ENCODE data around the gene HDAC4. TPM values are rescaled to one million over a fixed set of nuclear protein-coding genes. Genes with fewer than 3 reads are reported as not detected.

HDAC4 gene
- total RNA-seq, 1 donor from 2014 or later = 6.8 TPM

DNA sequence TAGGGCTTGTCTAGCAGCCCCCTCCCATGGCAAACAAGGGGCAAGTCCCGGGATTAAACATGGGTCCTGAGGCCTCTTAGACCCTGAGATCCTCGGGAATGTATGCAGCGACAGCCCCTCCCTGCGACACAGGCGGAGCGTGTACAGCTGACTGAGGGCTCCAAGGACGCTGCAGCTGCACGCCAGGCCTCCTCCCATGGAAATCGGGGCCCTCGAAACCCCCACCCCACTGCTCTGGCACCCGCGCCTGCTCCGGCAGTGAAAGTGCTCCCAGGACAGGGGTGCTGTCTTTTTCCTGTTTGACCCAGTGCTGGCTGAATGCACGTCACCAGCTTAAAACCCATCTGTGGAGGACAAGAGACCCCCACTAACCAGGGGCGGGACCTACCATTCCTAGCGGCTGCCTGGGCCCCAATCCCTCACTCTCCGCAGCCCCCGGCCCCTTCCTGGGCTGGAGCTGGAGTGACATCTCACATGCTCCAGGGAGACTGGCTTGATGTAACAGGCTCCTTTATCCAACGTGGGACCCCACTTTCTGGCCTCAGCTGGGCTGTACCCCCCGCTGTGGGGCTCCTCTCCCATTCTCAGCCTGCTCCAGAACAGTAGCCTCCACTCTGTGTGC is 305.2 kb downstream of the HDAC4 start:
- no peak for DNase-seq (ENCODE audit: low read depth, low spot score)

DNA sequence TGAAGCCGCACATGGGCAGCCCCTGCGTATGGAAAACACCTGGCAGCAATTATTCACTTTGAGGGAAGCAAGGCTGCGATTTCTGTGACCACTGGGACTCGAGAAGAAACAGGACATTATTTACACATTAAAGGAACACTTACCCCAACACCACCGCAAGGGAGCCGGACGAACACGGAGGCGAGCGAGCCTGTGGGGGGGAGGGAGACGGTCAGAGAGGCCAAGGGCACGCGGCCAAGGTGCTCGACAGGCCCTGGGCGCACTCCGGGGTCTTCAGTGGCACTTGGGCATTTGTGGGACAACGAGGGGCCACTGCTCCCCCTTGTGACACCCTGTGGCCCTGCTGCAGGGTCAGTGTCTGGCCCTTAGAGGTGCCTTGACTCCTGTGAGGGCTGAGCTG is 306.0 kb downstream of the HDAC4 start:
- no peak for DNase-seq (ENCODE audit: low read depth, low spot score)

DNA sequence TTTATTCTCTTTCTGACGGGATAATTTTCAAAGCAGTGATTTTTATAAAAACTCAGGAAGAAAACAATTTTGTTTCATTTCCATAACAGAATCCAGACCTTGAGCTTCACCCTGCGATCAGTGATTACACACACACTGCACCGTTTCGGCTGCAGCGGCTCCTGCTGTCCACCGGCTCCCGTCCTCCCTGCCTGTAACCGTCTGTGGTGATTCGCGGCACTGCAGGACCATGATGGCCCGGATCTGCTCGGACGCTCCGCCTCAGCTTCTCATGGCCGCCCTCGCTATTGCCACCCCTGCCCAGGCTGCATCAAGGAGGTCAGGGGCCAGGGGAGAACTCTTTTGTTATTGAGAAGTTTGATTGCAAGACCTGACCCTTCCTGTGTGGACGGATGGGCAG is 306.9 kb downstream of the HDAC4 start:
- DNase-seq (ENCODE audit: low read depth, low spot score) = no peak

DNA sequence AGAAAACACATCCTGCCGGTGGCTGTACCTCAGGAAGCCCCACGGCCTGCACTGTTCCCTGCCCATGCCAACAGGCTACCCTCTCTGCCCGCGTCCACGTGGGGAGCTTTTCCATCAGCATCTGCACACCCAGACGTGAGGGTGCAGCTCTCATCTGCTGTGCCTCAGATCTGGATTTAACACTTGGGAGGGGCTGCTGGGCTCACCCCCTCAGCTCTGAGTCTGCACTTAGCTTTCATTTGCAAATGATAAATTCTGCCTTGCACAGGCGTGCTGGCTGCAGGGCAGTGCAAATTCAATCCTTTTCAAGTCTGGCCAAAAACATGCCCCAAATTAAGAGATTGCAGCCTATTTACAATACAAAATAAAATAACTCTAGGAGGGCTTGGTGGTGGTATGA is 307.3 kb downstream of the HDAC4 start:
- DNase-seq (ENCODE audit: low read depth, low spot score) = no peak

DNA sequence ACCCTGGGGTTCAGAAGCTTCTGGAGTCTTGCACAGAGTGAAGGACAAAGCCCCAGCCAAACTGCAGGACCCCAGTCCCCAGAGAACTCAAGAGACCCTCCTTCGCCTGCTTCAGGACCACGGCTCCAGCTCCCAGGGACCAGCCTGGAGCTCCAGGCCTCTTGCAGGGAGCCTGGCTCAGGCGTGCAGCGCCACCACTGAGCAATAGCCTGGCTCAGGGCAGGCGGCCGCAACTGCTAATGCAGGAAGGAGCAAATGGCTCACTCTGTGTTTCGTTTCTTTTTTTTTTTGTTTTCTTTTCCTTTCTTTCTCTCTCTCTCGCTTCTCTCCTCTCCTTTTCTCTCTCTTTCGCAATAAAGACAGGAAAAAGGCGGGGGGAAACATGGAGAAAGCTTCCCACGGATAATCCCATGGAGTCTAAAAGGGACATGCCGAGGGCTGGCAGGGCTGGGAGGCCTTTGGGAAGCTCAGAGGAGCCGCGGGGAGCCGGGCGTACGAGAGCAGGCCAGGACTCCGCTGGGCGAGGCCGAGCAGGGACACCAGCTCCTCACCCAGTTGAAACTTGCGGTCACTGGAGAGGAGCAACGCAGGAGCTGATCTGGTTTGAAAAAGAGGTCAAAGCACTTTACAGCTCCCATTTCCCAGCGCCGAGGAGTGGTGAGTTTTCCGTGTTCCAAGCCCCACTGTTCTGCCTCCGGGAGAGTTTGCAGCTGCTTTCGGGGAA is 308.1 kb downstream of the HDAC4 start:
- no peak for DNase-seq (ENCODE audit: low read depth, low spot score)

DNA sequence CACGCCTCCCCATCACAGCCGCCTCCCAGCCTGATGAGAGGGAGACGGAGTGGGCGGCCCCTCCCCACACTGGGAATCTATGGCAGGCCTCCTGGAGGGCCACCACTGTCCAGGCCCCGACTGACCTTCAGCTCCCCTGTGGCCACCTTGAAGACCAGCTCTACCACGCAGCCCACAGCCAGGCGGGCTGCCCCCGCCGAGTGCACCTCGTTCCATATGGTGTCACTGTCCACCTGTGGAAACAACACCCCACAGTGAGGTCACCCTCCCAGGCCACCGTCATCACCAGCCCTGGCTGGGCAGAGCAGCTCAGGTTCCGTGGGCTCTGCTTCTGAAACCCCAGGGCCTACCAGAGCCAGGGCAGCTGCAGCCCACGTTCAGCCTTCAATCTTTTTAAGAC is 310.9 kb downstream of the HDAC4 start:
- DNase-seq (ENCODE audit: low read depth, low spot score) = no peak

DNA sequence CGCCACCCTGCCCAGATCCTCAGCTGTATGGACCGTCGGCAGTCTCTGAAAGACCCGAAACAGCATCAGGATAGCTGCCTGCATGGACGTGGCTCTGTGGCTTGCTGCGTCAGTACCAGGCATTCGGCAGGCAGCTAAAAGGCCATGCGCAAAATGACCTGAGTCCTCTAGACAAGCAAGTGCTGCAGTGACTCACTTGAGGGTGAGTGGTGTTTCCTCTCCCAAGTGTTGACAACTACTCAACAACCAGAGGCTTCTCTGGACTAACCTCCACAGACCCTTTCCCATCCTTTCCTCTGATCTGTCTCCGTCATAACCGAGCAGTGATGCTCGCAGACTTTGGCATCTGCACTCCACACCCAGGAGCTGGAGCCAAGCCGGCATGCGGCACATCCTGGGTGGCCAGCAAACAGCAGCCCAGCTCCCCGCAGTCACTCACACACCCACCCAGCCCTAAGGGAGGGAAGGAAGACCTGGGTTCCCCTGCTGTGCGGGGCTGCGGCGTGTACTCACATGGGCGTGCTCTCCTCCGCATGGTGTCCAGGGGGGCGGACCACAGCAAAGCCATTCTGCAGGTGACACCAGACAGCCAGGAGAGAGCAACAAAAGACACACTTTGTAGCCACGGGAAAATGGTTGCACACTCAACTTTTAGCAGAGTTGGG is 313.6 kb downstream of the HDAC4 start:
- DNase-seq (ENCODE audit: low read depth, low spot score) = no peak

DNA sequence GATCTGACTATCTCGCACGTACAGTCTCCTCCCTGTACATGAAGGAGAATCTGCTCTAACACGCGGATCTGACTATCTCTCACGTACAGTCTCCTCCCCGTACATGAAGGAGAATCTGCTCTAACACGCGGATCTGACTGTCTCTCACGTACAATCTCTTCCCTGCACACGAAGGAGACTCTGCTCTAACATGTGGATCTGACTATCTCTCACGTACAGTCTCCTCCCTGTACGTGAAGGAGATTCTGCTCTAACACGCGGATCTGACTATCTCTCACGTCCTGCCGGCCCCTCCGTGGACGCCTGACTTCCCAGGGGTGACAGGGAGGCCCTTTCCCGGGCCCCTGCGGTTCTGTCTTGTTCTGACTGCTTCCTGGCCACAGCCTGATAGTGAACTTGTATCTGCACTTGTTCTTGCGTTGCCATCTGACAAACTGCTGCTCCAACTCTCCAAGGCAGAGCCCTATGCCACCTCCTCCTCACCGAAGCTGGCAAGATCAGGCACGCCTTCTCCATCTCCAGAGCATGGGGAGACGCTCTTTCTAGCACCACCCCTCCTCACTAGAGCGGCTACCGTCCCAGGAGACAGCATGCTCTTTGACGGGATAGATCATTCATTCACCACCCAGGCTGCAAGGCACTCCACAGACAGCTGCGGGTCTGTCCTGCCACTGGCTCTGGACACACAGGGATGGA is 314.3 kb downstream of the HDAC4 start:
- DNase-seq (ENCODE audit: low read depth, low spot score) = no peak

DNA sequence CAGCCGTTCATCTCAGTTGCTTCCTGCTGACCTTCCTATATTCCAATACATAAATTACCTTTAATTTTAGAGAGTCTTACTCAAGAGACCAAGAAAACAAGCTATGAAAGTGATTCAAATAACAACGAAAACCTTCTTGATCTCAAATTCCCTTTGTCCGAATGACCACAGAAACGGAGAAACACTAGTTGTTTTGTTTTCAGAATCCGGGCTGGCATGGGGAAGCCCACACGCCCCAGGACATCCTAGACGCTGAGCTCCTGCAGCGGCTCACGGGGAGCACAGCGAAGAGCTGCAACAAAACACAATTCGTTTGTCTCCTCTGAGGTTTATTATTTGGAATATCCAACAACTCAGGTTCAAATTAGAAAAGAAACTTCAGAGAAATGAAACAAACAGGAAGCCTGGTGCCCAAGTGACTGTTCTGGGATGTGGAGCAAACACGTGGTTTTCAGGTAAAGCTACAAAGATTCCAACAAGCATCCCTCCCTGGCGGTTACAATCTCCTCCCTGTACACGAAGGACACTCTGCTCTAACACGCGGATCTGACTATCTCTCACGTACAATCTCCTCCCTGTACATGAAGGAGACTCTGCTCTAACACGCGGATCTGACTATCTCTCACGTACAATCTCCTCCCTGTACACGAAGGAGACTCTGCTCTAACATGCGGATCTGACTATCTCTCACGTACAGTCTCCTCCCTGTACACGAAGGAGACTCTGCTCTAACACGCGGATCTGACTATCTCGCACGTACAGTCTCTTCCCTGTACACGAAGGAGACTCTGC is 315.4 kb downstream of the HDAC4 start:
- no peak for DNase-seq (ENCODE audit: low read depth, low spot score)

DNA sequence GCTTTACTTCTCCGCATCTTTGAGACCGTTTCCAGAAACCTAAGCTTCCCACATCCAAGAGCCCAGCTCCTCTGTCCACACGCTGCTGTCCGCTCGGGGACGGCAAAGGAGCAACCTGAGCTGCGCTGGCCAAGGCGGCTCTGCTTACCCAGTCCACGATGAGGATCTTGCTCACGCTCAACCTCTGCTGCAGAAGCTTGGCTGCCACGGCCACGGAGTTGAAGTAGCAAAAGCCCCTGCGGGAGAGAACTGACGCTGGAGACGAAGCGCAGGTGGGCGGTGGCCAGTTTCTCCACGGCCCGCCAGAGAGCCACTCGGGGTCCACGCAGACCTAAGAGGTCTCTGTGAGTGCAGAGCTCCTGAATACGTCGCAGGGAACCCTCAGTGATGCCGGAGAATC is 316.8 kb downstream of the HDAC4 start:
- no peak for DNase-seq (ENCODE audit: low read depth, low spot score)

DNA sequence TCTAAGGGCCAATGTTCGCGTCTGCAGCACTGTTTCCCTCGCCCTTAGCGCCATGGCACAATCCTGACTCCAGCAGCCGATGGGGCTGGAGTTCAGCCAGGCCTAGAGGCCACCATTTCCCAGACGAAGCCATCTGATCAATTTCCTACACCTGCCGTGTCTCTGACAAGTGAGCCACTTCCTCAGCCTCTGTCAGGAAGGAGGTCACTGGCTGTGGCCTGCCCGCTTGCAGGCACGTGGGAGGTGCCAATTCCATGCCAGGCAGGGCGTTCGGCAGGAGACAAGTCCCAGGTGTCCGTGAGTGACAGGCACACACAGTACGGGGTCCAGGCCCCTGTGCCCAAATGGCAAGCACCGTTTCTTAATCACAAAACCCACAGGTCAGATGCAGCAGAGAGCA is 318.4 kb downstream of the HDAC4 start:
- DNase-seq (ENCODE audit: low read depth, low spot score) = no peak

DNA sequence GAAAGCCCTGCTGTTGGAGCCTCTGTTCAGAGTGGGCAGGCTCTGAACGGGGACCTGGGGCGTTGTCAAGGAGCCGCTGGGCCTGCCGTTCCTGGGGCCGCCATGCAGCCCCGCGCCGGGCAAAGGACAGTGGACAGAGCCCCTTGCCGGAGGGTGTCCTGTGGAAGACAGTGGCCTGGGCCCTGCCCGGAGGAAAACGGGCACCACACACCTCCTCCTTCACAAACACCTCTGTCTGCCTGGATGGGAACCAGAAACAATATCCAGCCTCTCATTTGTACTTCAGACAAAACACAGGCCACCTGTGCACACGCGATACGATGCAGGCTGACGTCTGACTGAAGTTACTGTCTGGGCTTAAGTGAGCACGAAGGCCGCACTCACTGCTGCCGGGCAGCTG is 319.2 kb downstream of the HDAC4 start:
- no peak for DNase-seq (ENCODE audit: low read depth, low spot score)

DNA sequence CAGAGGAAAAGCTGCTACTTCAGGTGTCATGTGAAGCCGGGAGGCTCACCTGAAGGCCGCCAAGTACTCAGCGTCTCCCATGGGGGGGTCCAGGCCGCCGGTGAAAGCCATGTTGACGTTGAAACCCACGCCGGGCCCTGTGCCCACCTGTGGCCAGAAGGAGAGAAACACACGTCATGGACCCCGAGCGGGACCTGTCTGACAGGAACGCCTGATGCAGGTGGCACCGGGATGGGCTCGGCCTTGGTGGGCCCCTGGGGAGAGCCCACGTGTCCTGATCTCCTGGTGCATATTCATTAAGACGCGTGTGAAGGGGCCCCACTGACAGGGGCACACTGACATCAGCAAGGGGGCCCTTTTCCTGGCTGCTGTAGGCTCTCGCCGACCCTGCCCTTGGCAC is 319.8 kb downstream of the HDAC4 start:
- no peak for DNase-seq (ENCODE audit: low read depth, low spot score)

DNA sequence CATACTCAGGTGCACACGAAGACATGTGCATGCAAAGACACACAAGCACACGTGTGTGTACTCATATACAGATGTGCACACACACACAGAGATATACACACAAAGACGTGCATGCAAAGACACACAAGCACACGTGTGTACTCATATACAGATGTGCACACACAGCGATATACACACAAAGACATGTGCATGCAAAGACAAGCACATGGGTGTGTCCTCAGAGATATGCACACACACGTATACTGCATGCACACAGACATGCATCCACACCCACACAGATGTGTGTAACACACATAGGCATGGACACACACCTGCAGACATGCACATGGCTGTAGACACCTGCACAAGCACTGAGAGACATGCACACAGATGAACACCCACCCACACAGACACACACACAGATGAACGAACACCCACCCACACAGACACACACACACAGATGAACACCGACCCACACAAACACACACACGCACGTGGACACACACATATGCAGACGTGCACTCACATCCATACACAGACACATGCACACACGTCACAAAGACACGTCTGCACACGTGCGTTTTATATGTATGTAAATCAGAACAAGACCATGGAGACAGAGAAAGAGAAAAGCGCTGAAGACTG is 321.0 kb downstream of the HDAC4 start:
- no peak for DNase-seq (ENCODE audit: low read depth, low spot score)

DNA sequence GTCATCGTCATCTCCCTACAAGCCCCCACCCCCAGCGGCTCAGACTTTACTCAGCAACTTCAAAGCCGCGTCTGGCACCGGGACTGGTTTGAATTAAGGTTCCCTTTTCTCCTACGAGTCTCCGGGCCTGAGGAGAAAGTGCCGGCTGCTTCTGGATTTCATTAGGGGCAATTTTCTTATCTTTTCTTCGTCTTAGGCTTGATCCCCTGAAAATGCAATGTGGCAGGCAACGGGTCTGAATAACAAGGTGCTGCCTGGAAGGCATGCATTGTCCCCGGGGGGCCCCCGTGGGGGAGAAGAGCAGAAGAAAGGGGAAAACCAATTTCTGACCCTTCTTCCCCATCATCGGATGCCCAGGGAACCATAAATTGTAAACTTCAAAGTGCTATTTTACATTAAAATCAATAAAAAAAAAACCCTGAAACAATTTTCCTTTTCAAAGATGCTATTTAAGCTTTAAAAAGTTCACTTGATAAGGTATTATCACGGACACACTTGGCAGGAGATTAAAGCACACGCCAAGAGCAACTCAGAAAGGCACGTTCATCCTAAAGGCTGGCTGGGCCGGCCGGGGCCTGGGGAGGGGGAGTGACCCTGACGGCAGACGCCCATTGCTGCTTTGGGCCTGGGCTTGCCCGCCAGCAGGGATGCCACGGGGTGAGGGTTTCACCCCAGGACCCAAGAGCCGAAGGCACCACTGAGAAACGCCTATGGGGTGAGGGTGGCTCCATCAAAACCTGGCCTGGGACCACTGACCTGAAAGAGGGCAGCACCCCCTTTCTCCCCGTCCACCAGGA is 322.5 kb downstream of the HDAC4 start:
- no peak for DNase-seq (ENCODE audit: low read depth, low spot score)

DNA sequence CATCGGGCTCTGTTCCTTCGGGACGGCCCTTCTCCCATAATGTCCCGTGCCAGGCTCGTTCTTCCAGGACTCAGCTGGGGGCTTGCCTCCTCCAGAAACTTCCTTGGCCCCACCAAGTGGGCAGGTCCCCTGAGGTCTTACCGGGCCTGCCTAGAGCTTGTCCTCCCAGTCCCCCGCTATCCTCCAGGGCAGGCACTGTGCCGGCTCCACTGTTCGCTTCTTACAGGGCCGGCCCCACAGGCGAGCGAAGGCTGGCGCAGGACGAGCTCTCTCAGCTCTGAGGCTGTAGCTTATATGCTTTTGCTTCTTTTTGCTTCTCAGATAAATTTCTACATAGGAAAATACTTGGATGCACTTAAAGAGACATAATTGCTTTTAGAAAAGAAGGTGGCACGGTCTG is 323.6 kb downstream of the HDAC4 start:
- DNase-seq (ENCODE audit: low read depth, low spot score) = no peak

DNA sequence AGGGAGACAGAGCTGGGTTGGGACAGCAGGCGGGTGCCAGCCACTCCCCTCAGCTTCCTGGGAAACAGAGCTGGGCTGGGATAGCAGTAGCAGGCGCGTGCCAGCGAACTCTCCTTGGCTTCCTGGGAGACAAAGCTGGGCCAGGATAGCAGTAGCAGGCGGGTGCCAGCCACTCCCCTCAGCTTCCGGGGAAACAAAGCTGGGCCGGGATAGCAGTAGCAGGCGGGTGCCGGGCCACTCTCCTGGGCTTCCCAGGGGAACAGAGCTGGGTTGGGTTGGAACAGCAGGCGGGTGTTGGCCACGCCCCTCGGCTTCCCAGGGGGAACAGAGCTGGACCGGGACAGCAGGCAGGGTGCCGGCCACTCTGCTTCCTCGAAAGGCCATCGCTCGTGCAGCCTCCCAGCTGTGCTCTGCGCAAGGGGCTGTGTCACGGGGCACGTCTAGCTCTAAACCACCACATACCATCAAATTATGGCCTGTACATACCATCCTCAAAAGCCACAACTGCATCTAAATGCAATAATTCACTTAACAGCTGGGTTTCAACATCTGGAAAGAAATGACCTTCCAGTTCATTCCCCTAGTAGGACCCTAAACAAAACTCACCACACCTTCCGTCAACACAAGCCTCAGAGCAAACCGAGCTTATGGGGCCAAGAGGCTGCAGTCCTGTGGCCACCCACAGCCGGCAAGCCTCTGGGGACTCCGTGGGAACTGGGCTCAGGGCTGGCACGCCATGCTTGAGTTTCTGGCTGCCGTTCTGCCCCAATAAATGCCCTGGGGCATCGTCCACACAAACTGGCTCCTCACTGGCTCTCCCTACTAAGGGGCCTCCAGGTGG is 324.7 kb downstream of the HDAC4 start:
- DNase-seq (ENCODE audit: low read depth, low spot score) = no peak

DNA sequence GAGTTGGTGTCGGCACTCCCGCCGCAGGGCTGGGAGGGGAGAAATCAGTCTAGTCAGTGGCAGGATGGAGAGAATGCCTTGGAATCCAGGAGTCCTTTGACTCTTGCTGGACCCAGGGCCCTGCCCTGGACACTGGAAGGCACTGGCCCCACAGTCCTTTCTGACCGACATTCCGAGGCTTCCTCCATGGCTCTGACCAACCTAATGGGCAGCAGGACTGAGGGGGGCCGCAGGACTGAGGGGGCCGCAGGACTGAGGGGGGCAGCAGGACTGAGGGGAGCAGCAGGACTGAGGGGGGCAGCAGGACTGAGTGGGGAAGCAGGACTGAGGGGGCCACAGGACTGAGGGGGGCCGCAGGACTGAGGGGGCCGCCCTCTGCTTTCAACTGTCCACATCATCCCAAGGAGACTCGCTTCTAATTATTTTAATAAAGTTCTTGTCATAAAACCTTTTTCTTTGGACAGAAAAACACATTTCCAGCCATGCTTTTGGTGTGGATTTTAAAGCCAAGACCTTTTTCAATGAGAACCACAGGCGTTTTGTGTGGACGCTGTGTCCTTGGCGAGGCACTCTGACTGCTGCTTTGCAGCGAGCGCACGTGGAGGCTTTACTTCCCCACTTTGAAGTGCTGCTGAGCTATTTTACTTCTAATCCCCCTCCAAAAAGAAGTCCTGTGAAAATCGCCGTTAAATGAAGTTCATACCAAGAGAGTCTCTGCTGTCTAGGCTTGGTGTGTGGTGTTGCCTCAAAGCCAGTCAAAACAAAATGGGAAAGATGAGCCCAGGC is 326.9 kb downstream of the HDAC4 start:
- DNase-seq (ENCODE audit: low read depth, low spot score) = no peak

DNA sequence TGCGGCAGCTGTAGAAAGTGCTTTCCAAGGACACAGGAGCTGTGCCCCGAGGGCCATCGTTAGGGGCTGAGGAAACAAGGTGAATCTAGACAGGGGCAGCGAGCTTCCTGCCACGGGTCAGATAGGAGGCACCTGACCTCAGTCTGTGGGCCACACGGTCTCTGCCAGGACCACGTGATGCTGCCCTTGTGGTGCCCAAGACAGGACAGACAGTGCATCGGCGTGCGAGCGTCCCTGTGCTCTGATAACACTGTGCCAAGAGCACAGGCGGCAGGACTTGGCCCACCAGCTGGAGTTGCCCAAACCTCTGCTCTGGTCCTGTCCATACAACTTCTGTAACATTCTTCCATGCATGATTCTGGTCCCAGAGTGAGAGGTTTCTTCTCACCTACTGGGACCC is 327.6 kb downstream of the HDAC4 start:
- no peak for DNase-seq (ENCODE audit: low read depth, low spot score)
